Measurements from ENCODE around the gene NPTX1.

The NPTX1 gene

DNA sequence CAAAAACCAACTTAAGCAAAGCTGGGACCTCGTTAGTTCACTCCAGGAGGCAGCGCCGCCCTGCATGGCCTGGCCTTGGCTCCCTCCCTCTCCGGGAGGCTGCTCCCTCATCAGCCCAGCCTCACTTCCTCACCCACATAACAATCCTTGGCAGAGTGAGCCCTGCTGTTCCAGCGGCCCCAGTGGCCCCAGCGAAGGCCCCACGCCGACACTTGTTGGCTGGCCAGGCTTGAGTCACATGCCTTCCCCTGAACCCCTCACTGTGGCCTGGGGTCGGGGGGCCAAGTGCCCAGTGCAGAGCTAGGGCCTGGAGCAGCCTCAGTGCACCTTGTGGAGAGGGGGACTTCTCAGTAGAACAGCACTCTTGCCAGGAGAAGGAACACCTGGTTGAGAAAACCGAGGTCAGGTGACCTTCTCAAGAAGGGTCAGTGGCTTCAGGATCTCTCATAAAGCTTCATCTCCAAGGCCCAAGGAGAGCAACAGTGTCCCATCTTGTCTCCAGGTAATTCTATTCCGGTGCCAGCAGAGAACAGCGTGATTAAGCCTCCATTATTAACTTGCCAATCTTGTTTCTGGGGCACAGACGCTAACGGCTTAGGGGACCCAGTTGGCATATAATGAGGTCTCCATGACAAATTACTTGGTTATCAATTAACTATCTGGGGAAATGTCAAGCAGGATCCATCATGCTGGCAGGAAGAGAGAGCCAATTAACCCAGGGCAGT is 34.6 kb downstream of the NPTX1 start:
- no peak for TF ChIP-seq CTCF (IDR thresholded peaks at IDR 0.05; ENCODE audit: low read depth, low read length)
- DNase-seq (ENCODE audit: extremely low read depth, low read depth), result no peak

DNA sequence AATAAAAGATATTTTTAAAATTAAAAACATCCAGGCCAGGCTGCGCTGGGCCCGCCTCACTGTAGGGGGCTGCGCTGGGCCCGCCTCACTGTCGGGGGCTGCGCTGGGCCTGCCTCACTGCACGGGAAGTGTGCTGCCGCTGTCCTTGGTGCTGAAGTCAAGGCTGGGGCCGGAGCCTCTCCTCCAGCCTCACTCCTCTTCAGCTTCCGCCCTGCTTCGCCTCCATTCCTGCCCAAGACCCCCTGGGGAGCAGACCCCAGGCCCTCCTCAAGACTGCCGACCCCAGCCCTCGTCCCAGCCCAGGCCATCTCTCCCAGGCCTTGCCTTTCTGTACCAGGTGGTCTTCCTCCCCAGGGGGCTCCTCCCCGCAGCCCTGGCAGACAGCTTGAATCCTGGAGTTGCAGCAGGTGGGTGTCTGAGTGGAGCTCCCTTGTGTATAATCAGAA is 35.3 kb downstream of the NPTX1 start:
- TF ChIP-seq CTCF (IDR thresholded peaks at IDR 0.05; ENCODE audit: low read depth, low read length), result no peak
- DNase-seq (ENCODE audit: extremely low read depth, low read depth), result no peak

- DNase-seq (ENCODE audit: extremely low read depth, low read depth), result no peak
- no peak for TF ChIP-seq CTCF (IDR thresholded peaks at IDR 0.05; ENCODE audit: low read depth, low read length)
Observed at GRCh38 chr17:80439499-80439898, 36.9 kb downstream of the NPTX1 start.

- no peak for DNase-seq (ENCODE audit: extremely low read depth, low read depth)
- TF ChIP-seq CTCF (IDR thresholded peaks at IDR 0.05; ENCODE audit: low read depth, low read length), result no peak
Observed at GRCh38 chr17:80438806-80439205, 37.6 kb downstream of the NPTX1 start.

GRCh38 chr17:80437532-80437931 is 38.9 kb downstream of the NPTX1 start:
- DNase-seq (ENCODE audit: extremely low read depth, low read depth), result no peak
- no peak for TF ChIP-seq CTCF (IDR thresholded peaks at IDR 0.05; ENCODE audit: low read depth, low read length)

- TF ChIP-seq CTCF (IDR thresholded peaks at IDR 0.05; ENCODE audit: low read depth, low read length), result no peak
Observed at GRCh38 chr17:80433916-80434666, 42.3 kb downstream of the NPTX1 start.

DNA sequence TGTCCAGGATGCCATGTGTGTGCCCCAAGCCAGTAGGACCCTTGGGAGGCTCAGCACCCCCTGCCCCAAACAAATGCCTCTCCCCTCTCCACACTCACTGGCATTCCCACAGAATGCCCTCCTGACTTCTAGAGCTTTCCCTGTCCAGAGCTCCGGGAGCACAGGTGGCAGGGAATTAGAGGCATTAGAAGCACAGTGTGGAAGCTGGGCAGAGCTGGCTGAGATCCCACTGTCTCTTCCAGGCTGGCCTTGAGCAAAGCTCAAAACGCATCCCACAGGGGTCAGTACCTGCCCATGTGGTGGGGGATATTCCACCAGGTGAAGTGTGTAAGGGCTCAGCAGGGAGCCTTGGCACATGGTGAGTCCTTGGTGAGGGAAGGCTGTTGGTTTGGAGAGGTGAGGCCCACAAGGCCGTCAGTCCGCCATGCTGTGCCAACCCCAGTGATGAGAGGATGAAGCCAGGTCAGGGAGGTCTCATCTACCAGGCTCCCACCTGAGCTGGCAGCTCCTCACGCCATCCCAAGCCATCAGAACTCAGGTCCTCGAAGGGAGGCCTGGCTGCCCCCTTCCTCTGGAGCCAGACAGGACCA is 43.4 kb downstream of the NPTX1 start:
- TF ChIP-seq CTCF (IDR thresholded peaks at IDR 0.05; ENCODE audit: low read depth, low read length), result no peak
- DNase-seq (ENCODE audit: extremely low read depth, low read depth), result no peak

More at GRCh38 chr17:80433916-80434666, 42.3 kb downstream of the NPTX1 start:
- no peak for DNase-seq (ENCODE audit: extremely low read depth, low read depth)

All from AG09319 (cell line).